ENCODE measurements around the gene NDUFS6.

NDUFS6 gene

DNA sequence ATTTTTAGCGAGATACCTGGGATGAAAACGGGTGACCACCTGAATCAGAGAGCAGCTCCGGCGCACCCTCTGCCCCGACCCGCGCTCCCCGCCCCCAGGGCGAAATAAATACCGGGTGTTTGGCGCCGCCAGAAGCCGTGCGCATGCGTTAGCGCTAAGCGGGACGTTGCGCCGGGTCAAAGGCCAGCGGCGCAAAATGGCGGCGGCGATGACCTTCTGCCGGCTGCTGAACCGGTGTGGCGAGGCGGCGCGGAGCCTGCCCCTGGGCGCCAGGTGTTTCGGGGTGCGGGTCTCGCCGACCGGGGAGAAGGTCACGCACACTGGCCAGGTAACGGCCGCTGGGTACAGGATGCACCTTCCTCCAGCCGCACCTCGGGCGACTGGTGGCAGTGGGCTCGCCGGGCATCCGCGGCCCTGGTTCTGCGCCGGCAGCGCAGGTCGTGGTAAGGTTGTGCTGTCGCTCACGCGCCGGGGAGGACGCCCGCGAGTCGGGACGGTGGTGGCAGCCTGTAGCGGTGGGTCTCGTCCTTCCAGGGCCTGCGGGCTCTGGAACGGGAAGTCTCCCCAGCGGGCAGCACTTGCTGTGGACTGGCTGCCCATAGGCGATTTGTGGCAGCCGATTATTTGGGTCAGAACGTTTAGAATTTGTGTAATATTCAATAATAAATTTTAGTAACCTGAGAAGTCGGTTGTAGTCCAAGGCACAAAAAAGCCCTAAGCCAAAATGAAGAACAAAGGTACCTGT, at the start of gene NDUFS6:
Gene NDUFS6 (plus strand): TSS at position 186 of the 745 bp plus-strand sequence. CDS start 11 bp downstream, at position 197.
- TF ChIP-seq, protein P1, sequence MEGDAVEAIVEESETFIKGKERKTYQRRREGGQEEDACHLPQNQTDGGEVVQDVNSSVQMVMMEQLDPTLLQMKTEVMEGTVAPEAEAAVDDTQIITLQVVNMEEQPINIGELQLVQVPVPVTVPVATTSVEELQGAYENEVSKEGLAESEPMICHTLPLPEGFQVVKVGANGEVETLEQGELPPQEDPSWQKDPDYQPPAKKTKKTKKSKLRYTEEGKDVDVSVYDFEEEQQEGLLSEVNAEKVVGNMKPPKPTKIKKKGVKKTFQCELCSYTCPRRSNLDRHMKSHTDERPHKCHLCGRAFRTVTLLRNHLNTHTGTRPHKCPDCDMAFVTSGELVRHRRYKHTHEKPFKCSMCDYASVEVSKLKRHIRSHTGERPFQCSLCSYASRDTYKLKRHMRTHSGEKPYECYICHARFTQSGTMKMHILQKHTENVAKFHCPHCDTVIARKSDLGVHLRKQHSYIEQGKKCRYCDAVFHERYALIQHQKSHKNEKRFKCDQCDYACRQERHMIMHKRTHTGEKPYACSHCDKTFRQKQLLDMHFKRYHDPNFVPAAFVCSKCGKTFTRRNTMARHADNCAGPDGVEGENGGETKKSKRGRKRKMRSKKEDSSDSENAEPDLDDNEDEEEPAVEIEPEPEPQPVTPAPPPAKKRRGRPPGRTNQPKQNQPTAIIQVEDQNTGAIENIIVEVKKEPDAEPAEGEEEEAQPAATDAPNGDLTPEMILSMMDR (IDR thresholded peaks at IDR 0.05; ENCODE audit: low read depth, low read length, missing control alignments) = no peak
- peak within 1 kb of the TSS; percentile 92 for H3K4me3 ChIP-seq (replicated peaks; ENCODE audit: low read depth, low read length)
- DNase-seq (ENCODE audit: extremely low read depth, low read depth) = no peak

- no peak for DNase-seq (ENCODE audit: extremely low read depth, low read depth)
- TF ChIP-seq, protein P1 (IDR thresholded peaks at IDR 0.05; ENCODE audit: low read depth, low read length, missing control alignments) = no peak
- no peak overlapping the region for H3K4me3 ChIP-seq (replicated peaks; ENCODE audit: low read depth, low read length)
These were observed 49.1 kb upstream of the NDUFS6 start for GRCh38 chr5:1751864-1752822.

DNA sequence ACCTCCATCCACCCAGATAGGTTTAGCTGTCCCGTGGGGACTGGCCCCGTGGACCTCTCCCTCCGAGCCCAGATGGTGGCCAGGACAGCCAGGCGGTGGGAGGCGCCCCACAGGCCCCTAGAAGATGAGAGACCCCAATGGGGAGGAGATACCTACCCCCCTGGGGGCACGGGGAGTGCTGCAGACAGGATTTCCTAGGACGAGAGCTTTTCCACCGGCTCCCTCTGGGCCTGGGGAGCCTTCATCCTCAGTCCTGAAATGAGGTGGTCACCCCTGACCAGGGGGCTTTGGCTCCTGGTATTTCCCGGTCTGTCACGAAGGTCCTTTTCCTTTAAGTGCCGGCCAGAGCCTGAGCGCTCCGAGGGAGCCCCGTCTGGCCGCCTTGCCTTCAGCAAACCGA, 48.3 kb upstream of the NDUFS6 start:
- TF ChIP-seq, protein P1 (IDR thresholded peaks at IDR 0.05; ENCODE audit: low read depth, low read length, missing control alignments) = no peak
- H3K4me3 ChIP-seq (replicated peaks; ENCODE audit: low read depth, low read length) = no peak overlapping the region
- no peak for DNase-seq (ENCODE audit: extremely low read depth, low read depth)

DNA sequence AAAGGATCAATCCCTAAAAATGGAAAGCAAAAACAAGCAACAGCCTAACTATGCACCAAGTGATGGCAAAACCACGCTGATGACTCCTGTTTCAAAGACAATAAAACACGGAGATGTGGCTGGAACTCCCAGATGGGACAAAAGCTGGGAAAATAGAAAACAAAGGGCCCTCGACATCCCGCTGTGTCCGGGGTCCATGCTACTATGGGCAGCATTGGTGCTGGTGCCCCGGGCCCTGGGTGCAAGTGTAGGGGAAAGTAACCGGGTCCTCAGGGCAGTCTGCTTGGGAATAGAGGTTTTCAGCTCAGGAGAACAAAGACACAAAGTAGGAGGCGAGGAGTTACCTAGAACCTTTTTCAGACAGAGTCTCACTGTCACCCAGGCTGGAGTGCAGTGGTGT, 47.7 kb upstream of the NDUFS6 start:
- TF ChIP-seq, protein P1 (IDR thresholded peaks at IDR 0.05; ENCODE audit: low read depth, low read length, missing control alignments) = no peak
- no peak overlapping the region for H3K4me3 ChIP-seq (replicated peaks; ENCODE audit: low read depth, low read length)
- DNase-seq (ENCODE audit: extremely low read depth, low read depth) = no peak

GRCh38 chr5:1754531-1755220, 46.5 kb upstream of the NDUFS6 start:
- TF ChIP-seq, protein P1 (IDR thresholded peaks at IDR 0.05; ENCODE audit: low read depth, low read length, missing control alignments) = no peak
- H3K4me3 ChIP-seq (replicated peaks; ENCODE audit: low read depth, low read length) = no peak overlapping the region
- no peak for DNase-seq (ENCODE audit: extremely low read depth, low read depth)

GRCh38 chr5:1755321-1755949, 45.8 kb upstream of the NDUFS6 start:
- TF ChIP-seq, protein P1 (IDR thresholded peaks at IDR 0.05; ENCODE audit: low read depth, low read length, missing control alignments) = no peak
- DNase-seq (ENCODE audit: extremely low read depth, low read depth) = no peak
- no peak overlapping the region for H3K4me3 ChIP-seq (replicated peaks; ENCODE audit: low read depth, low read length)

All from HFF-Myc (cell line).